Measurements from ENCODE around the gene COMMD6. TPM values are rescaled to one million over a fixed set of nuclear protein-coding genes. Genes with fewer than 3 reads are reported as not detected.

Gene COMMD6
- total and polyA plus RNA-seq, 2 of the 13 experiments (the other 11 are each of a cell fraction or from before 2014, with no cell fraction given) = 97.0 to 164 TPM

- ATAC-seq = peak; percentile 76
- Histone ChIP-seq H2AFZ (ENCODE audit: low read length) (no peak overlapping the region), H3K36me3 (replicated peaks in 1 of 2; ENCODE audit: control insufficient read depth in 1 of 2, insufficient read depth in 2 of 2, low read length in 2 of 2) (no peaks in the 10 kb centered on the region), H3K9me3 (ENCODE audit: low read length) (no peaks in the 10 kb centered on the region), H3K27ac (ENCODE audit: extremely low read length, insufficient read depth, low read length) (no peak overlapping the region), H3K79me2 (ENCODE audit: insufficient read depth, low read length) (no peaks in the 10 kb centered on the region), H3K4me1 (ENCODE audit: insufficient read depth, low read length) (no peaks in the 10 kb centered on the region; the same call in 1 of the 2 replicates), H3K4me3 (replicated peaks in 1 of 3; ENCODE audit: insufficient read depth in 1 of 3, low read depth in 2 of 3, low read length in 3 of 3) (peak overlapping the region in 1 of 3 experiments; percentile 57; a peak in 1 of 6 replicates), H3K27me3 (ENCODE audit: control insufficient read depth in 1 of 2, insufficient read depth in 2 of 2, low read length in 2 of 2) (no peaks in the 10 kb centered on the region; a peak in 2 of 5 replicates), H3K9ac (ENCODE audit: insufficient read depth, low read depth, low read length) (no peak overlapping the region), H4K20me1 (ENCODE audit: insufficient read depth, low read length) (no peaks in the 10 kb centered on the region), H3K4me2 (ENCODE audit: low read depth, low read length) (peak overlapping the region; percentile 76)
- intact Hi-C loops (cut with micrococcal nuclease; ENCODE audit: unreplicated experiment) = no loop called here
- in situ Hi-C loops (cut with HindIII; ENCODE audit: extremely low pct_ligation_motif_present, low pct_unique_long_range_greater_than_20kb) = no loop called here
- ChIA-PET POLR2A (no interaction called here), CTCF (ENCODE audit: low intra/inter-chr PET ratio, low total read pairs) (no interaction called here)
- BruUV-seq (replicated peaks) = no TSS peak
- WGBS (ENCODE audit: low lambda C conversion rate) = 25% methylated on average over 2 of the region's 6 CpGs
- FAIRE-seq = no peak
- DNase-seq (ENCODE audit: low spot score) = no peak
- TF ChIP-seq ZNF749 (CRISPR knock-in tag; IDR thresholded peaks at IDR 0.05; ENCODE audit: borderline replicate concordance) (no peak), THAP9 (CRISPR knock-in tag; IDR thresholded peaks at IDR 0.05; ENCODE audit: borderline replicate concordance) (no peak), FOXM1 (CRISPR knock-in tag; IDR thresholded peaks at IDR 0.05) (no peak), HNRNPL (IDR thresholded peaks at IDR 0.05; ENCODE audit: low read depth, low read length) (peak; percentile 84), XRCC5 (optimal IDR thresholded peaks at IDR 0.05; ENCODE audit: low read length) (no peak), ZNF556 (CRISPR knock-in tag; IDR thresholded peaks at IDR 0.05; ENCODE audit: borderline replicate concordance) (no peak), HNRNPH1 (optimal IDR thresholded peaks at IDR 0.05; ENCODE audit: low read depth, low read length) (no peak), ZNF687 (CRISPR knock-in tag; IDR thresholded peaks at IDR 0.05) (peak; percentile 20; the same call in 1 of the 2 replicates), STAG1 (CRISPR knock-in tag; IDR thresholded peaks at IDR 0.05) (no peak), SRSF1 (optimal IDR thresholded peaks at IDR 0.05; ENCODE audit: low read depth, low read length) (no peak), NFYC (CRISPR knock-in tag; IDR thresholded peaks at IDR 0.05) (no peak), RFXANK (CRISPR knock-in tag; IDR thresholded peaks at IDR 0.05) (no peak), HIC2 (CRISPR knock-in tag; IDR thresholded peaks at IDR 0.05; ENCODE audit: low read depth) (0 out of 2 replicates have a peak, but pooled peaks have one; percentile 44)
These were observed 29.6 kb downstream of the COMMD6 start for GRCh38 chr13:75508002-75508548.

Data from HepG2 (cell line).